H1 (cell line): ENCODE measurements around the gene TMTC2. TPM values are rescaled to one million over a fixed set of nuclear protein-coding genes. Genes with fewer than 3 reads are reported as not detected.

Experiments
- CTCF ChIA-PET: fragments of 300-600 bp; sonication (Branson Sonifier 250); formaldehyde crosslinking; loops from one replicate; lab custom pipeline; 2021; ENCODE audit not compliant: partially characterized antibody; lab: Charles Lee
- POLR2A ChIA-PET: fragments of 300-600 bp; sonication (Branson Sonifier 250); formaldehyde crosslinking; loops from one replicate; lab custom pipeline; 2021; ENCODE audit warnings: inconsistent platforms; ENCODE audit not compliant: partially characterized antibody; lab: Charles Lee
- DNase-seq, 2 experiments: peaks; one replicate each; pipeline versions ENCODE4 v3.0.0 to v3.0.0-alpha.2; 2010 to 2022; ENCODE audit warnings: low spot score in 2 of 2, low read depth in 1 of 2, mixed read lengths in 1 of 2
- FAIRE-seq: peaks from 2 replicates; lab custom pipeline; 2011; peaks lifted over from hg19 to GRCh38; lab: Jason Lieb, UNC
- H2AFZ ChIP-seq: 2 replicates; pipeline ENCODE4 v1.8.1; 2012; ENCODE audit warnings: low read length, inconsistent platforms
- H2AK5ac ChIP-seq: 2 replicates; pipeline ENCODE4 v1.6.1; 2013; ENCODE audit warnings: low read depth, low read length
- H2BK120ac ChIP-seq: replicated peaks from 2 replicates; pipeline ENCODE3; 2013; ENCODE audit warnings: low read depth, low read length, inconsistent platforms
- H2BK12ac ChIP-seq: 2 replicates; pipeline ENCODE4 v1.6.1; 2013; ENCODE audit warnings: low read depth, low read length
- H2BK15ac ChIP-seq: 2 replicates; pipeline ENCODE4 v1.6.1; 2013; ENCODE audit warnings: low read length
- H2BK20ac ChIP-seq: 2 replicates; pipeline ENCODE4 v1.6.1; 2013; ENCODE audit warnings: low read length
- H2BK5ac ChIP-seq: 2 replicates; pipeline ENCODE4 v1.6.1; 2013; ENCODE audit warnings: low read depth, low read length
- H3K14ac ChIP-seq: 2 replicates; pipeline ENCODE4 v1.6.1; 2013; ENCODE audit warnings: inconsistent platforms; ENCODE audit not compliant: insufficient read length
- H3K18ac ChIP-seq: 2 replicates; pipeline ENCODE4 v1.6.1; 2013; ENCODE audit warnings: low read length; ENCODE audit errors: extremely low read depth
- H3K23ac ChIP-seq: 2 replicates; pipeline ENCODE4 v1.6.1; 2013; ENCODE audit warnings: inconsistent platforms; ENCODE audit not compliant: insufficient read length
- H3K23me2 ChIP-seq: 2 replicates; pipeline ENCODE4 v1.6.1; 2013; ENCODE audit warnings: low read depth, low read length
- H3K27ac ChIP-seq: 2 replicates; pipeline ENCODE4 v1.6.1; 2011; ENCODE audit warnings: low read depth, low read length, inconsistent platforms
- H3K27me3 ChIP-seq, 4 experiments: replicated peaks in 1 of 4; 1 replicate in 1 of 4; 2 replicates in 3 of 4; pipeline versions ENCODE4 v1.6.1 to v1.8.1; 2011 to 2013; ENCODE audit warnings: low read length in 3 of 4, mild to moderate bottlenecking in 3 of 4, inconsistent platforms in 2 of 4, mixed read lengths in 2 of 4, moderate library complexity in 1 of 4; ENCODE audit not compliant: control insufficient read depth in 3 of 4, insufficient read depth in 3 of 4; ENCODE audit errors: extremely low read depth in 1 of 4
- H3K36me3 ChIP-seq, 4 experiments: 2 replicates each; pipeline versions ENCODE4 v1.6.1 to v1.8.1; 2011 to 2013; ENCODE audit warnings: mild to moderate bottlenecking in 4 of 4, low read length in 3 of 4, moderate library complexity in 2 of 4, control low read depth in 1 of 4, inconsistent platforms in 1 of 4; ENCODE audit not compliant: insufficient read depth in 4 of 4, control insufficient read depth in 2 of 4
- H3K4ac ChIP-seq: replicated peaks from 2 replicates; pipeline ENCODE3; 2013; ENCODE audit warnings: low read length, low read depth, mixed read lengths, inconsistent platforms; ENCODE audit not compliant: insufficient read length
- H3K4me1 ChIP-seq, 4 experiments: replicated peaks in 1 of 4; 1 replicate in 1 of 4; 2 replicates in 3 of 4; pipeline versions ENCODE4 v1.6.1 to v1.8.1; 2011 to 2013; ENCODE audit warnings: low read length in 3 of 4, inconsistent platforms in 2 of 4, mixed read lengths in 1 of 4; ENCODE audit not compliant: insufficient read depth in 4 of 4, control insufficient read depth in 3 of 4
- H3K4me2 ChIP-seq, 2 experiments: 2 replicates each; pipeline versions ENCODE4 v1.6.1 to v1.8.1; 2011 to 2013; ENCODE audit warnings: low read depth in 2 of 2, low read length in 2 of 2, control low read depth in 1 of 2, inconsistent platforms in 1 of 2, mild to moderate bottlenecking in 1 of 2; ENCODE audit not compliant: insufficient read depth in 1 of 2
- H3K4me3 ChIP-seq, 4 experiments: fragments of 200-600, 300-600 bp in 1 of 4; sonication (generic), shearing (Covaris generic), sonication (Bioruptor Twin) in 1 of 4; 2 replicates each; pipeline versions ENCODE4 v1.5.1 to v1.8.1; 2011 to 2016; ENCODE audit warnings: low read length in 4 of 4, low read depth in 3 of 4, control low read depth in 2 of 4, inconsistent platforms in 2 of 4, mild to moderate bottlenecking in 2 of 4, mixed read lengths in 1 of 4, moderate library complexity in 1 of 4; ENCODE audit not compliant: insufficient read depth in 2 of 4; ENCODE audit errors: extremely low read depth in 1 of 4
- H3K56ac ChIP-seq: replicated peaks from 2 replicates; pipeline ENCODE3; 2013; ENCODE audit warnings: low read depth, mild to moderate bottlenecking, mixed read lengths, low read length, inconsistent platforms; ENCODE audit not compliant: insufficient read length
- H3K79me1 ChIP-seq: 2 replicates; pipeline ENCODE4 v1.6.1; 2013; ENCODE audit warnings: low read depth, low read length, control low read depth
- H3K79me2 ChIP-seq, 2 experiments: 2 replicates each; pipeline versions ENCODE4 v1.6.1 to v1.8.1; 2012 to 2013; ENCODE audit warnings: low read length in 2 of 2, mild to moderate bottlenecking in 2 of 2, inconsistent platforms in 1 of 2; ENCODE audit not compliant: insufficient read depth in 2 of 2, control insufficient read depth in 1 of 2
- H3K9ac ChIP-seq, 4 experiments: replicated peaks in 1 of 4; 1 replicate in 1 of 4; 2 replicates in 3 of 4; pipeline versions ENCODE4 v1.6.1 to v1.8.1; 2011 to 2013; ENCODE audit warnings: low read depth in 3 of 4, low read length in 3 of 4, control low read depth in 2 of 4, mild to moderate bottlenecking in 2 of 4, moderate library complexity in 2 of 4, inconsistent platforms in 1 of 4; ENCODE audit errors: extremely low read depth in 1 of 4
- H3K9me3 ChIP-seq, 2 experiments: 2 replicates each; pipeline versions ENCODE4 v1.6.1 to v1.8.1; 2012 to 2013; ENCODE audit warnings: mild to moderate bottlenecking in 2 of 2, moderate library complexity in 2 of 2, control low read depth in 1 of 2, inconsistent platforms in 1 of 2, low read depth in 1 of 2, low read length in 1 of 2, mixed read lengths in 1 of 2; ENCODE audit not compliant: insufficient read depth in 2 of 2
- H4K20me1 ChIP-seq, 2 experiments: replicated peaks in 1 of 2; 2 replicates each; pipeline versions ENCODE3 to v1.8.1; 2011 to 2013; ENCODE audit warnings: inconsistent platforms in 2 of 2, low read length in 2 of 2, mild to moderate bottlenecking in 1 of 2; ENCODE audit not compliant: insufficient read depth in 2 of 2, control insufficient read depth in 1 of 2
- H4K5ac ChIP-seq: 2 replicates; pipeline ENCODE4 v1.6.1; 2013; ENCODE audit warnings: low read length, low read depth, mixed read lengths, inconsistent platforms; ENCODE audit not compliant: insufficient read length
- H4K8ac ChIP-seq: 2 replicates; pipeline ENCODE4 v1.8.0; 2013; ENCODE audit warnings: mild to moderate bottlenecking, moderate library complexity, low read length, inconsistent platforms; ENCODE audit not compliant: insufficient read depth; ENCODE audit errors: extremely low read depth
- H4K91ac ChIP-seq: replicated peaks from 2 replicates; pipeline ENCODE3; 2013; ENCODE audit warnings: low read length, mixed read lengths, inconsistent platforms; ENCODE audit not compliant: insufficient read length
- BRCA1 ChIP-seq: IDR thresholded peaks from 2 replicates; pipeline ENCODE4 v1.6.1; 2012; ENCODE audit warnings: low read depth, low read length, improper control_type of control experiment
- CHD2 ChIP-seq: IDR thresholded peaks from 2 replicates; pipeline ENCODE4 v1.6.1; 2012; ENCODE audit warnings: low read length, improper control_type of control experiment
- EGR1 ChIP-seq: IDR thresholded peaks from 2 replicates; pipeline ENCODE4 v1.6.1; 2011; ENCODE audit warnings: low read depth, low read length, borderline replicate concordance
- RAD21 ChIP-seq, 2 experiments: IDR thresholded peaks in 1 of 2; conservative IDR thresholded peaks in 1 of 2; 2 replicates each; pipeline ENCODE4 v1.6.1; 2011; ENCODE audit warnings: low read depth in 2 of 2, low read length in 2 of 2, improper control_type of control experiment in 1 of 2, inconsistent platforms in 1 of 2, mild to moderate bottlenecking in 1 of 2, moderate library complexity in 1 of 2
- RNF2 ChIP-seq: fragments of 200-900, 300-1000 bp; sonication (generic); IDR thresholded peaks from 2 replicates; pipeline ENCODE4 v1.7.1; 2016; ENCODE audit warnings: borderline replicate concordance, low read depth, mild to moderate bottlenecking, antibody characterized with exemption, low read length; ENCODE audit not compliant: poor library complexity, severe bottlenecking; ENCODE audit errors: missing control alignments
- TEAD4 ChIP-seq: IDR thresholded peaks from 2 replicates; pipeline ENCODE4 v1.6.1; 2012; ENCODE audit warnings: low read depth, low read length, inconsistent platforms, mixed read lengths
- WGBS, 2 experiments: shearing (Covaris generic) in 1 of 2; methylation state at CpG; one replicate each; pipeline versions ENCODE4 v1.1.6 to v1.1.7; 2013 to 2015; ENCODE audit warnings: low lambda C conversion rate in 2 of 2, mixed read lengths in 2 of 2, inconsistent platforms in 1 of 2, low coverage in 1 of 2, missing lambda C conversion rate in 1 of 2; ENCODE audit not compliant: insufficient replicate concordance in 2 of 2, insufficient coverage in 1 of 2, insufficient read length in 1 of 2; ENCODE audit errors: extremely low coverage in 1 of 2, missing lambda C conversion rate in 1 of 2; 5-methylcytosine and 5-hydroxymethylcytosine counted together
- polyA plus RNA-seq, 7 experiments: library from polyadenylated mRNA; depleted of rRNA in 3 of 7; stranded (reverse) in 5 of 7; unstranded in 2 of 7; fragments of >200 nt in 5 of 7; fragments of 200-250 nt in 2 of 7; gene quantifications; 1 replicate in 5 of 7; 2 replicates in 1 of 7; 4 replicates in 1 of 7; pipeline versions ENCODE4 v1.2.1 to v1.2.3, GENCODE V29; 2011 to 2013; ENCODE audit warnings: missing spikeins in 2 of 7, mixed read lengths in 2 of 7
- total RNA-seq: library from RNA; stranded (reverse); fragmentation: NEBNext Ultra II Directional; extraction: Animal tissue kit (Norgen Biotek cat#: 25700); gene quantifications from 2 replicates; pipeline ENCODE4 v1.2.1, GENCODE V29; 2021

The TMTC2 gene
- total and polyA plus RNA-seq, 2 of the 8 experiments (the other 6 are each of a cell fraction or from before 2014, with no cell fraction given), result 2.3 to 3.9 TPM

DNA sequence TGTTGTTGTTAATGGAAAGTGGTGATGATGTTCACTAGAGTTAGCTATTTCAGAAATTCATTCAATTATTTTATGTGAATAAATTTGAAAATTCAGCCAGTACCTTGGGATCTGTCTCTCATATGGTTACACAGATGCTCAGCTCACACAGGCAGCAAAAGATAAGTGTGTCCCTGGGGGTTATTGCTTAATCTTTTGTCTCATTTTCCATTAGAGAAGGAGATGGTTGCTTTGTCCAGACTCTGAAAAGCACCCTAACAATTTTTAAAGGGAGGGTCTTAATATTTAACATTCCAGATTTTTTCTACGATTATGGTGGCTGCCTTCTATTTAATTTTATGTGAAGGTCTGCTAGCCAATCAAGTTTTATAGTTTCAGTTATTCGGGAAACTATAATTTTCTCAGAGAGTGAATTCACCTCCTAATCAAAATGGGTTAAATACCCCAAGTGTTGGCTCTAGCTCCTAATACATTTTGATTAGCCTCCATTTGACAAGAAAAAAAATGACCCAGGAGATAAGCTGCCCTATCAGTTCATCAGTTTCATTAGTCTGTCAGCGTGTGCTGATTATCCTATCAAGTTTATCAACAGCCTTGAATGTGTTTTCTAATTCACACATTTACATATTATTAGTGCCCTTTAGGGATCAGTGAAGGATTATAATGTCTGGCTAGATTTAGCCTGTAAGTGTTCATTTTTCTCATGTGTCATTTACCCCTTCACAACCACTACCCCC lies 282.1 kb downstream of the TMTC2 start:
- FAIRE-seq (no peak), DNase-seq (no peak)
- Histone ChIP-seq H3K14ac (no peak overlapping the region), H2BK20ac (no peak overlapping the region), H2BK5ac (no peak overlapping the region), H3K4me1 (no peaks in the 10 kb centered on the region), H3K23me2 (no peaks in the 10 kb centered on the region), H4K5ac (no peak overlapping the region), H2AK5ac (no peak overlapping the region), H3K27me3 (no peaks in the 10 kb centered on the region), H3K56ac (no peak overlapping the region), H2BK12ac (no peak overlapping the region), H3K9ac (no peak overlapping the region), H3K4me3 (no peak overlapping the region), H3K9me3 (no peaks in the 10 kb centered on the region), H2AFZ (no peak overlapping the region), H3K36me3 (no peaks in the 10 kb centered on the region), H4K20me1 (no peaks in the 10 kb centered on the region), H3K79me1 (no peaks in the 10 kb centered on the region), H3K23ac (no peak overlapping the region), H4K8ac (no peak overlapping the region), H2BK15ac (no peak overlapping the region), H2BK120ac (no peak overlapping the region), H3K79me2 (no peaks in the 10 kb centered on the region), H3K18ac (no peak overlapping the region), H3K27ac (no peak overlapping the region), H3K4ac (no peak overlapping the region), H4K91ac (no peak overlapping the region), H3K4me2 (no peak overlapping the region)
- TF ChIP-seq RNF2 (no peak), BRCA1 (no peak), EGR1 (no peak), RAD21 (IDR thresholded peaks at IDR 0.05 in 1 of 2, conservative IDR thresholded peaks at IDR 0.05 in 1 of 2; ENCODE audit: low read depth in 2 of 2, low read length in 2 of 2) (no peak), TEAD4 (no peak), CHD2 (no peak)
- ChIA-PET CTCF (interaction anchor here (1.0 kb wide), 1 partner anchor 16 kb away, joined by 3 read pairs; no protein-coding TSS in a partner anchor), POLR2A (no interaction called here)
- 92% methylated on average over 3 of the region's 3 CpGs; no CpG with 5 or more reads in 1 of the 2 experiments for WGBS, 2 experiments
